Measurements from ENCODE around the gene INSL3.
"Not testable (repeated sequence)": the region's sequence is repeated elsewhere in the genome, so short reads cannot be mapped to it uniquely, and the experiment has no call there.

Gene INSL3

DNA sequence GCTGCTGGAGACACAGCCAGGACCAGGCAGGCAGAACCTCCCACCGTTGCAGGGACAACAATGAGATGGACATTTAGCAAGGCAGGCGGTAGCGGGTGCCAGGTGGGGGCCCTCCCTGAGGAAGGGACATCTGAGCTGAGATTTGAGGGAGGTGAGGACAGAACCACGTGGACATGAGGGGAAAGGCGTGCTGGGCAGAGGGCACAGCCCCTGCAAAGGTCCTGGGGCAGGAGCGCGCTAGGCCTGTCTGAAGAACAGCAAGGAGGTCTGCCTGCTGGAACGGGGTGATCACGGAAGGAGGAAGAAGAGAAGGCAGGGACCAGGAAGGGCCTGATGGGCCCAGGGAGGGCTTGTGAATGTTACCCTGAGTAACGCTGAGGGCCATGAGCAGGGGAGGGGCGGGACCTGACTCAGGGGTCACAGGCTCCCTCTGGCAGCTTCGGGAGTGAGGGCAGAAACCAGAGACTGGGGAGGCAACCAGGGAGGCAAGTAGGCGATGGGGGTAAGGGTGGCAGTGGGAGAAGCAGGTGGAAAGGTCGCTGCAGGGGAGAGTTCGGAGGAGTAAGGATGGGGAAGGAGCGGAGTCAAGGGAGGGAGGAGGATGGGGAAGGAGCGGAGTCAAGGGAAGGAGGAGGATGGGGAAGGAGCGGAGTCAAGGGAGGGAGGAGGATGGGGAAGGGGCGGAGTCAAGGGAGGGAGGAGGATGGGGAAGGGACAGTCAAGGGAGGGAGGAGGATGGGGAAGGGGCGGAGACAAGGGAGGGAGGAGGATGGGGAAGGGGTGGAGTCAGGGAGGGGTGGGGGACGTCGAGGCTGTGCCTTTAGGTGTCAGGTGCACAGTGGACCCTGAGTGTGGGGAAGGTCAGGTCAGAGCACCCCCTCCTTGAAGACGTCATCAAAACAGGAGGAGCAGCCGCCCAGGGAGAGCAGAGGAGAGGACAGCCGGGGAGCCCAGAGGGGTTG lies 42.1 kb downstream of the INSL3 start:
- no peak for DNase-seq

DNA sequence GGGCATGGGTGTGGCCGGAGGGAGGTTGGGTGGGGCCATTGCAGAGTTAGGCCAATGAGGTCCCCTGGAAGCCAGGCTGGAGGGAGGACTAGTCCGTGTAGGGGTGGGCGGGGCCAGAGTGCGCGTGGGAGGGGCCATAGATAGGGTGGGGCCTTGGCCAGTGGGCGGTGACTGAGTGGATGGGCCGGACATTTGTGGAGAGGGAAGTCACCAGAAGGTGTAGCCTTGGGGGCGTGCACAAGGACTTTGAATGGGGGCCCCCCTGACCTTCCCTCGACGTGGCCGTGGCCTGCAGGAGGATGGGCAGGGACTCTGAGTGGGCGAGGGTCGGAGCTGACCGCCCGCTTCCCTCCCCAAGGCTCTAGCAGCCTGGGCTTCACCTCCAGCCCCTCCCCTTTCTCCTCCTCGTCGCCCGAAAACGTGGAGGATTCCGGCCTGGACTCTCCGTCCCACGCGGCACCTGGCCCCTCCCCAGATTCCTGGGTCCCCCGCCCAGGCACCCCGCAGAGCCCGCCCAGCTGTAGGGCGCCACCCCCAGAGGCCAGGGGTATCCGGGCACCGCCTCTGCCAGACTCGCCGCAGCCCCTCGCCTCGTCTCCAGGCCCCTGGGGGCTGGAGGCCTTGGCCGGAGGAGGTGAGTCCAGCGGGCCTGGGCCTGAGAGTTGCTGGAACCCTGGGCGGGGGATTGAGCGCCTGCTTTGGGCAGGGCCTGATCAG lies 42.9 kb downstream of the INSL3 start:
- no peak for DNase-seq

- not testable (repeated sequence) for DNase-seq
Observed at GRCh38 chr19:17777840-17778239, 43.5 kb downstream of the INSL3 start.

- DNase-seq, result no peak
Observed at GRCh38 chr19:17775991-17776803, 45.1 kb downstream of the INSL3 start.

GRCh38 chr19:17775245-17775927 lies 45.9 kb downstream of the INSL3 start:
- DNase-seq, result no peak

DNA sequence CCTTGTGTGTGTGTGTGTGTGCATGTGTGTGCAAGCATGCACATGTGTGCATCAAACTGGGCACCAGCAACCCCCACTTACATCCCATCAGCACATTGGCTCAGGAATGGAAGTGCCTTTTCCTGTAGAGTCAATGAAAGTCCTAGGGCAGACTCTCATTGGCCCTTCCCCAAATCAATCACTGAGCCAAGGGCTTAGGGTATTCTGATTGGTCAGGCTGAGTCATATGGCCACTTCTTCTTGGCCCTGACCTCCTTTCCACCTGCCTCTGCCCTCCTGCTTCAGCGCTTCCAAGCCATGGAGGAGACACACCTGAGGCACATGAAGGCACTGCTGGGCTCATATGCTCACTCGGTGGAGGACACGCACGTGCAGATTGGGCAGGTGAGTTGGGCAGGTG lies 49.1 kb downstream of the INSL3 start:
- DNase-seq, result no peak

GRCh38 chr19:17770613-17771012 lies 50.7 kb downstream of the INSL3 start:
- DNase-seq, result no peak

DNA sequence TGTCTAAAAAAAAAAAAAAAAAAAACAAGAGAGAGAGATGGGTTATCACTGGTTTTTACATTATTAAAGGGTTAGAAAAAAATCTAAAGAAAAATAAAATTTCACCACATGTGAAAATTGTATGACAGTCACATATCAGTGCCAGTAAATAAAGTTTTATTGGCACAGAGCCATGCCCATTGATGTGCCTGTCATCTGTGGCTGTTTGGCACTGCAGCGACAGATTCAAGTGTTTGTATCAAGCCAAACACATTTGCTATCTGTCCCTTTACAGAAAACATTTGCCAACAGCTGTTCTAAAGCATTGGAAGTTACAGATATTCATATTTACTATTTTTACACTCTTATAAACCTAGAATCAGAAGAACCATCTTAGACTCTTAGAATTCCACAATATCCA lies 53.8 kb downstream of the INSL3 start:
- DNase-seq, result no peak

DNA sequence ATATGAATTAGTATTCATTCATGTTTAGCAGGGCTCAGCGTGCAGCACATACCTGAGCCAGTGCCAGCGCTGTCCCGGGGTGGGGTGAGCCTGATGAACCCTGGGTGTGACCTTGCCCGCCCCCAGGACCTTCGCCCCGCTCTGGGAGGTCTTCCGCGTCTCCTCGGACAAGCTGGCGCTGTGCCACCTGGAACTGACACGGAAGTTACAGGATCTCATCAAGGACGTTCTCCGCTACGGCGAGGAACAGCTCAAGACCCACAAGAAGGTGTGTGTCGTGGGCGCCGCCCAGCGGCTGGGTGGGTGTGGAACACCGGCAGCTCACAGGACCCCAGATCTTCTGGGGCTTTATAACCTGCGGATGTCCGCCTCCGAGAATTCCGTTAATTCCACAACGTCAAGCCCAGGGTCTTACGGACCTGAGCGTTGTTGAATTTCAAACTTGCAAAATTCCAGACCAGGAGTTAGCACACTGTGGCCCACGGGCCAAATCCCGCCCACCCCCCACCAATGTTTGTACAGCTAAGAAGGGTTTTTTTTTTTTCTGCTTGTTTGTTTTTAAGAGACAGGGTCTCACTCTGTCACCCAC lies 54.7 kb downstream of the INSL3 start:
- DNase-seq, result no peak

Data from activated CD4-positive, alpha-beta T cell treated with anti-CD3 and anti-CD28 coated beads for 1 hour (primary cell).